PC-3 (cell line): Measurements from ENCODE around the gene SERPING1.

Experiments
- CTCF ChIP-seq: fragments of 300-600 bp; sonication (generic); conservative IDR thresholded peaks from 2 replicates; pipeline ENCODE4 v1.5.1; 2017; ENCODE audit warnings: antibody characterized with exemption, low read depth, mild to moderate bottlenecking, low read length
- EZH2 ChIP-seq: fragments of 300-600 bp; sonication (generic); IDR thresholded peaks from one replicate; pipeline ENCODE4 v1.6.1; 2017; ENCODE audit warnings: antibody characterized with exemption, mild to moderate bottlenecking, low read length; ENCODE audit not compliant: unreplicated experiment

GRCh38 chr11:57656885-57657193, 59.4 kb downstream of the SERPING1 start:
- TF ChIP-seq CTCF: no peak
- no peak for TF ChIP-seq EZH2
